ENCODE data around the gene PRR33. TPM values are rescaled to one million over a fixed set of nuclear protein-coding genes. Genes with fewer than 3 reads are reported as not detected.

PRR33 gene
- total RNA-seq, 1 experiment from 2014 or later = not detected

GRCh38 chr11:1928891-1929541 lies 37.3 kb upstream of the PRR33 start:
- no peaks in the 10 kb centered on the region for H3K36me3 ChIP-seq (ENCODE audit: low read depth, low read length)
- H3K4me3 ChIP-seq (ENCODE audit: low read length) = no peak overlapping the region
- H3K27me3 ChIP-seq (ENCODE audit: low read length) = no peaks in the 10 kb centered on the region
- H3K9me2 ChIP-seq (replicated peaks; ENCODE audit: low read length) = no peaks in the 10 kb centered on the region
- ATAC-seq (no peak), DNase-seq (no peak)
- intact Hi-C loops (cut with micrococcal nuclease) = no loop called here
- CTCF ChIA-PET = no interaction called here
- TF ChIP-seq, protein P1, sequence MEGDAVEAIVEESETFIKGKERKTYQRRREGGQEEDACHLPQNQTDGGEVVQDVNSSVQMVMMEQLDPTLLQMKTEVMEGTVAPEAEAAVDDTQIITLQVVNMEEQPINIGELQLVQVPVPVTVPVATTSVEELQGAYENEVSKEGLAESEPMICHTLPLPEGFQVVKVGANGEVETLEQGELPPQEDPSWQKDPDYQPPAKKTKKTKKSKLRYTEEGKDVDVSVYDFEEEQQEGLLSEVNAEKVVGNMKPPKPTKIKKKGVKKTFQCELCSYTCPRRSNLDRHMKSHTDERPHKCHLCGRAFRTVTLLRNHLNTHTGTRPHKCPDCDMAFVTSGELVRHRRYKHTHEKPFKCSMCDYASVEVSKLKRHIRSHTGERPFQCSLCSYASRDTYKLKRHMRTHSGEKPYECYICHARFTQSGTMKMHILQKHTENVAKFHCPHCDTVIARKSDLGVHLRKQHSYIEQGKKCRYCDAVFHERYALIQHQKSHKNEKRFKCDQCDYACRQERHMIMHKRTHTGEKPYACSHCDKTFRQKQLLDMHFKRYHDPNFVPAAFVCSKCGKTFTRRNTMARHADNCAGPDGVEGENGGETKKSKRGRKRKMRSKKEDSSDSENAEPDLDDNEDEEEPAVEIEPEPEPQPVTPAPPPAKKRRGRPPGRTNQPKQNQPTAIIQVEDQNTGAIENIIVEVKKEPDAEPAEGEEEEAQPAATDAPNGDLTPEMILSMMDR (conservative IDR thresholded peaks at IDR 0.05; ENCODE audit: low read depth, low read length) = no peak
- no peak for TF ChIP-seq EZH2 (IDR thresholded peaks at IDR 0.05; ENCODE audit: low read length, unreplicated experiment)
- no peak for TF ChIP-seq EZH2phosphoT487 (IDR thresholded peaks at IDR 0.05; ENCODE audit: borderline replicate concordance, low read length)
- H3K4me2 ChIP-seq (ENCODE audit: low read length) = no peak overlapping the region
- no peaks in the 10 kb centered on the region for H3F3A ChIP-seq (ENCODE audit: low read length, unreplicated experiment)
- no peaks in the 10 kb centered on the region for H4K20me1 ChIP-seq (ENCODE audit: low read length)
- H3K9me3 ChIP-seq (ENCODE audit: low read length) = no peaks in the 10 kb centered on the region
- no peak overlapping the region for H3K27ac ChIP-seq (ENCODE audit: low read length)
- BruUV-seq (replicated peaks) = no TSS peak
- H3K79me2 ChIP-seq (ENCODE audit: low read length) = no peaks in the 10 kb centered on the region
- POLR2A ChIA-PET (ENCODE audit: unreplicated experiment) = no interaction called here
- H2AFZ ChIP-seq (ENCODE audit: low read length) = no peak overlapping the region
- no peak overlapping the region for H3K9ac ChIP-seq (ENCODE audit: low read length)
- no peaks in the 10 kb centered on the region for H3K4me1 ChIP-seq (ENCODE audit: insufficient read depth, low read length)

DNA sequence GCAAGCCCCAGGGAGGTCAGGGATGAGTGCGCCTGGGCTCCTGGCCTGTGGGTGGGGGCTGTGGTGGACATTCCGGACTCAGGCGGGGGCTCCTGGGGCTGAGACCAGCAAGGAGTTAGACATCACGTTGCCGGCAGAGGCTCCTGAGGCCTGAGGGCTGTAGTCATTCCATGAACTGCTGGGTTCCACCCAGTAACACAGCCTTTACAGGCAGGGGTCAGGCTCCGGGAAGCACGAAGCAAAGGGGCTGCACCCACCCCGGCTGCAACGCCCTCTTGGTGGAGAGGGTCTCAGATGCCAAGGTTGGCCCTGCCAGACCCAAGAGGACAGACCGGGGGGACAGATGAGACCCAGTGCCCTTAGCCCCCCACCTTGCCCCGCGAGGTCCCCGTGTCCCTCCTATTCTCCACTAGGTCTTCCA lies 36.8 kb upstream of the PRR33 start:
- BruUV-seq (replicated peaks) = no TSS peak
- no peaks in the 10 kb centered on the region for H3K36me3 ChIP-seq (ENCODE audit: low read depth, low read length)
- H2AFZ ChIP-seq (ENCODE audit: low read length) = no peak overlapping the region
- H3K79me2 ChIP-seq (ENCODE audit: low read length) = no peaks in the 10 kb centered on the region
- H4K20me1 ChIP-seq (ENCODE audit: low read length) = no peaks in the 10 kb centered on the region
- ATAC-seq = no peak
- no peaks in the 10 kb centered on the region for H3F3A ChIP-seq (ENCODE audit: low read length, unreplicated experiment)
- no peak overlapping the region for H3K9ac ChIP-seq (ENCODE audit: low read length)
- H3K9me2 ChIP-seq (replicated peaks; ENCODE audit: low read length) = no peaks in the 10 kb centered on the region
- H3K4me2 ChIP-seq (ENCODE audit: low read length) = no peak overlapping the region
- TF ChIP-seq EZH2phosphoT487 (IDR thresholded peaks at IDR 0.05; ENCODE audit: borderline replicate concordance, low read length) (no peak), EZH2 (IDR thresholded peaks at IDR 0.05; ENCODE audit: low read length, unreplicated experiment) (no peak)
- TF ChIP-seq, protein P1 (conservative IDR thresholded peaks at IDR 0.05; ENCODE audit: low read depth, low read length) = no peak
- H3K27me3 ChIP-seq (ENCODE audit: low read length) = no peaks in the 10 kb centered on the region
- no peaks in the 10 kb centered on the region for H3K9me3 ChIP-seq (ENCODE audit: low read length)
- ChIA-PET CTCF (no interaction called here), POLR2A (ENCODE audit: unreplicated experiment) (no interaction called here)
- DNase-seq = no peak
- H3K4me1 ChIP-seq (ENCODE audit: insufficient read depth, low read length) = no peaks in the 10 kb centered on the region
- no peak overlapping the region for H3K27ac ChIP-seq (ENCODE audit: low read length)
- H3K4me3 ChIP-seq (ENCODE audit: low read length) = no peak overlapping the region
- intact Hi-C loops (cut with micrococcal nuclease) = no loop called here

- H3K4me2 ChIP-seq (ENCODE audit: low read length) = no peak overlapping the region
- ChIA-PET CTCF (no interaction called here), POLR2A (ENCODE audit: unreplicated experiment) (no interaction called here)
- no peaks in the 10 kb centered on the region for H3K4me1 ChIP-seq (ENCODE audit: insufficient read depth, low read length)
- DNase-seq (no peak), ATAC-seq (no peak)
- no peak overlapping the region for H3K9ac ChIP-seq (ENCODE audit: low read length)
- H3K27ac ChIP-seq (ENCODE audit: low read length) = no peak overlapping the region
- TF ChIP-seq EZH2 (IDR thresholded peaks at IDR 0.05; ENCODE audit: low read length, unreplicated experiment) (no peak), EZH2phosphoT487 (IDR thresholded peaks at IDR 0.05; ENCODE audit: borderline replicate concordance, low read length) (no peak)
- TF ChIP-seq, protein P1 (conservative IDR thresholded peaks at IDR 0.05; ENCODE audit: low read depth, low read length) = no peak
- H2AFZ ChIP-seq (ENCODE audit: low read length) = no peak overlapping the region
- no peaks in the 10 kb centered on the region for H4K20me1 ChIP-seq (ENCODE audit: low read length)
- no peak overlapping the region for H3K4me3 ChIP-seq (ENCODE audit: low read length)
- H3K36me3 ChIP-seq (ENCODE audit: low read depth, low read length) = no peaks in the 10 kb centered on the region
- no peaks in the 10 kb centered on the region for H3K9me3 ChIP-seq (ENCODE audit: low read length)
- no peaks in the 10 kb centered on the region for H3K27me3 ChIP-seq (ENCODE audit: low read length)
- intact Hi-C loops (cut with micrococcal nuclease) = no loop called here
- no peaks in the 10 kb centered on the region for H3K79me2 ChIP-seq (ENCODE audit: low read length)
- H3F3A ChIP-seq (ENCODE audit: low read length, unreplicated experiment) = no peaks in the 10 kb centered on the region
- no peaks in the 10 kb centered on the region for H3K9me2 ChIP-seq (replicated peaks; ENCODE audit: low read length)
- no TSS peak for BruUV-seq (replicated peaks)
Measured at GRCh38 chr11:1927848-1928469, 36.3 kb upstream of the PRR33 start.
